Measurements from ENCODE around the gene PTPRT. TPM values are rescaled to one million over a fixed set of nuclear protein-coding genes. Genes with fewer than 3 reads are reported as not detected.

Gene PTPRT
- polyA plus RNA-seq, 1 of the 3 experiments (the other 2 are of a cell fraction): not detected

GRCh38 chr20:43194137-43194536 is 4.4 kb upstream of the PTPRT start:
- Histone ChIP-seq H3K4me1 (ENCODE audit: control insufficient read depth in 1 of 2, insufficient read depth in 2 of 2, low read depth in 1 of 2, low read length in 1 of 2) (no peaks in the 10 kb centered on the region), H3K9me3 (no peaks in the 10 kb centered on the region), H3K79me2 (ENCODE audit: insufficient read depth) (no peaks in the 10 kb centered on the region), H3K27me3 (ENCODE audit: insufficient read depth) (no peaks in the 10 kb centered on the region), H3K4me3 (ENCODE audit: low read depth in 2 of 2, low read length in 1 of 2) (no peak overlapping the region), H2AFZ (ENCODE audit: low read depth) (no peak overlapping the region), H4K20me1 (ENCODE audit: insufficient read depth) (no peaks in the 10 kb centered on the region), H3K9me2 (no peaks in the 10 kb centered on the region), H3K27ac (ENCODE audit: low read depth in 2 of 2, low read length in 1 of 2) (no peak overlapping the region), H3K4me2 (no peak overlapping the region), H3F3A (replicated peaks; ENCODE audit: insufficient read depth) (no peaks in the 10 kb centered on the region), H3K9ac (no peak overlapping the region), H3K36me3 (replicated peaks in 1 of 2; ENCODE audit: control insufficient read depth in 1 of 2, insufficient read depth in 2 of 2, low read length in 1 of 2) (no peaks in the 10 kb centered on the region)
- WGBS (ENCODE audit: low lambda C conversion rate): 16% methylated on average over 9 of the region's 9 CpGs
- TF ChIP-seq NRF1 (IDR thresholded peaks at IDR 0.05; ENCODE audit: low read depth, low read length): no peak
- TF ChIP-seq CHD2 (IDR thresholded peaks at IDR 0.05; ENCODE audit: low read length, partially characterized antibody): no peak
- TF ChIP-seq PBX3 (IDR thresholded peaks at IDR 0.05): no peak
- TF ChIP-seq TAF1 (IDR thresholded peaks at IDR 0.05; ENCODE audit: borderline replicate concordance, low read depth, low read length): no peak
- no peak for TF ChIP-seq MAX (IDR thresholded peaks at IDR 0.05; ENCODE audit: low read depth)
- TF ChIP-seq CTCF (IDR thresholded peaks at IDR 0.05): no peak
- ChIA-PET POLR2A (no interaction called here), CTCF (interaction anchor here (9.2 kb wide), 1 partner anchor 1457 kb away, joined by 90 read pairs; no protein-coding TSS in a partner anchor)
- DNase-seq: no peak

GRCh38 chr20:43193443-43193842 is 3.7 kb upstream of the PTPRT start:
- ChIA-PET POLR2A (no interaction called here), CTCF (interaction anchor here (1.4 to 9.2 kb wide), 2 partner anchors 13 to 1457 kb away, joined by 5 to 90 read pairs; no protein-coding TSS in a partner anchor)
- WGBS (ENCODE audit: low lambda C conversion rate): 39% methylated on average over 3 of the region's 3 CpGs
- TF ChIP-seq POLR2AphosphoS5 (IDR thresholded peaks at IDR 0.05; ENCODE audit: low read depth, low read length) (no peak), USF1 (IDR thresholded peaks at IDR 0.05; ENCODE audit: borderline replicate concordance, low read depth) (no peak), RAD21 (IDR thresholded peaks at IDR 0.05; ENCODE audit: low read length) (no peak), CHD2 (IDR thresholded peaks at IDR 0.05; ENCODE audit: low read length, partially characterized antibody) (no peak), JUND (IDR thresholded peaks at IDR 0.05) (no peak), GABPA (IDR thresholded peaks at IDR 0.05; ENCODE audit: low read depth) (no peak), EP300 (IDR thresholded peaks at IDR 0.05; ENCODE audit: borderline replicate concordance in 1 of 2, low read depth in 1 of 2, low read length in 1 of 2) (no peak), YY1 (IDR thresholded peaks at IDR 0.05; ENCODE audit: low read depth) (no peak), GATA2 (CRISPR knock-in tag; IDR thresholded peaks at IDR 0.05) (no peak), FOXJ3 (CRISPR knock-in tag; IDR thresholded peaks at IDR 0.05) (no peak), IRF3 (IDR thresholded peaks at IDR 0.05; ENCODE audit: low read depth, low read length) (no peak), ZBTB33 (IDR thresholded peaks at IDR 0.05; ENCODE audit: borderline replicate concordance, low read depth) (no peak), RXRA (IDR thresholded peaks at IDR 0.05; ENCODE audit: borderline replicate concordance, low read depth) (no peak), NRF1 (IDR thresholded peaks at IDR 0.05; ENCODE audit: low read depth, low read length) (no peak), SIN3A (IDR thresholded peaks at IDR 0.05; ENCODE audit: borderline replicate concordance, low read depth, low read length) (no peak)

More at GRCh38 chr20:43193443-43193842, 3.7 kb upstream of the PTPRT start:
- H3F3A ChIP-seq (replicated peaks; ENCODE audit: insufficient read depth): no peaks in the 10 kb centered on the region
- H3K4me1 ChIP-seq (ENCODE audit: control insufficient read depth in 1 of 2, insufficient read depth in 2 of 2, low read depth in 1 of 2, low read length in 1 of 2): peaks cover 0 to under 1% of the 10 kb centered on the region in 2 experiments; a peak in 1 of 4 replicates
- no peak overlapping the region for H3K4me2 ChIP-seq
- H3K79me2 ChIP-seq (ENCODE audit: insufficient read depth): no peaks in the 10 kb centered on the region
- no peak overlapping the region for H2AFZ ChIP-seq (ENCODE audit: low read depth)
- no peak overlapping the region for H3K9ac ChIP-seq
- no peak overlapping the region for H3K4me3 ChIP-seq (ENCODE audit: low read depth in 2 of 2, low read length in 1 of 2)
- H3K36me3 ChIP-seq (replicated peaks in 1 of 2; ENCODE audit: control insufficient read depth in 1 of 2, insufficient read depth in 2 of 2, low read length in 1 of 2): no peaks in the 10 kb centered on the region
- H3K27ac ChIP-seq (ENCODE audit: low read depth in 2 of 2, low read length in 1 of 2): no peak overlapping the region
- no peaks in the 10 kb centered on the region for H4K20me1 ChIP-seq (ENCODE audit: insufficient read depth)
- H3K9me2 ChIP-seq: no peaks in the 10 kb centered on the region
- no peaks in the 10 kb centered on the region for H3K9me3 ChIP-seq
- DNase-seq: no peak
- H3K27me3 ChIP-seq (ENCODE audit: insufficient read depth): no peaks in the 10 kb centered on the region

Data from SK-N-SH (cell line).